Breast epithelium (tissue), 4 donors: Measurements from ENCODE around the gene CHRM3. TPM values are rescaled to one million over a fixed set of nuclear protein-coding genes. Genes with fewer than 3 reads are reported as not detected.
"Not testable (repeated sequence)": the region's sequence is repeated elsewhere in the genome, so short reads cannot be mapped to it uniquely, and the experiment has no call there.

ENCODE experiments used
- DNase-seq, 2 donors: peaks; one replicate each; pipeline ENCODE4 v3.0.0-alpha.2; 2019; ENCODE audit warnings: low spot score in 2 of 2
- H3K27ac ChIP-seq, 2 donors: fragments of 200-600 bp; sonication (generic) in 1 of 2; one replicate each; pipeline ENCODE4 v1.5.1; 2016 to 2019; ENCODE audit warnings: mild to moderate bottlenecking in 1 of 2
- H3K27me3 ChIP-seq, 2 donors: fragments of 200-600 bp; sonication (generic) in 1 of 2; one replicate each; pipeline versions ENCODE4 v1.5.1 to v1.6.0; 2017 to 2019; ENCODE audit warnings: control low read depth in 1 of 2, mild to moderate bottlenecking in 1 of 2
- H3K36me3 ChIP-seq: fragments of 200-600 bp; one replicate; pipeline ENCODE4 v1.5.1; 2019
- H3K4me1 ChIP-seq, 2 donors: fragments of 200-600 bp; sonication (generic); one replicate each; pipeline ENCODE4 v1.5.1; 2016 to 2019; ENCODE audit warnings: control low read depth in 1 of 2
- H3K4me3 ChIP-seq, 3 donors: fragments of 200-600 bp; sonication (generic); 1 replicate in 2 of 3; 2 replicates in 1 of 3; pipeline ENCODE4 v1.5.1; 2016 to 2019; ENCODE audit warnings: mild to moderate bottlenecking in 3 of 3, moderate library complexity in 2 of 3
- H3K9me3 ChIP-seq, 2 donors: fragments of 200-600 bp; sonication (generic) in 1 of 2; one replicate each; pipeline ENCODE4 v1.5.1; 2016 to 2019; ENCODE audit warnings: control low read depth in 1 of 2
- CTCF ChIP-seq, 3 donors: fragments of 450-650 bp; IDR thresholded peaks; one replicate each; pipeline ENCODE4 v1.5.1; 2016 to 2017; ENCODE audit warnings: antibody characterized with exemption in 3 of 3, mild to moderate bottlenecking in 3 of 3, moderate library complexity in 3 of 3
- POLR2A ChIP-seq: fragments of 450-650 bp; IDR thresholded peaks from one replicate; pipeline ENCODE4 v1.6.1; 2016; ENCODE audit warnings: antibody characterized with exemption, mild to moderate bottlenecking, moderate library complexity
- POLR2AphosphoS5 ChIP-seq, 3 donors: sonication (generic); formaldehyde crosslinking; IDR thresholded peaks; one replicate each; pipeline ENCODE4 v1.6.1; 2017; ENCODE audit warnings: antibody characterized with exemption in 3 of 3
- intact Hi-C: fragments of 100-400 bp; cut with DNase I; formaldehyde crosslinking; loops from one replicate; pipeline ENCODE4 v1.15.1; 2023; ENCODE audit warnings: low total_unique reads
- total RNA-seq, 3 donors: library from RNA; depleted of rRNA; stranded (reverse); fragments of >200 nt; gene quantifications; one replicate each; pipeline ENCODE4 v1.1.0, GENCODE V29; 2016

Gene CHRM3
- total RNA-seq, 3 donors from 2014 or later: 1.6 to 4.8 (median 4.6) TPM

- intact Hi-C loops: no loop called here
- H3K27ac ChIP-seq: no peak overlapping the region
- no peak overlapping the region for H3K4me3 ChIP-seq
- no peaks in the 10 kb centered on the region for H3K4me1 ChIP-seq
- H3K9me3 ChIP-seq: no peaks in the 10 kb centered on the region
- H3K27me3 ChIP-seq: no peaks in the 10 kb centered on the region
- no peaks in the 10 kb centered on the region for H3K36me3 ChIP-seq
- no peak for DNase-seq
- TF ChIP-seq POLR2AphosphoS5 (IDR thresholded peaks at IDR 0.05): no peak
- TF ChIP-seq CTCF (IDR thresholded peaks at IDR 0.05): no peak
- TF ChIP-seq POLR2A: no peak
Measured at GRCh38 chr1:239363930-239364329, 22.4 kb upstream of the CHRM3 start.

- H3K27me3 ChIP-seq: no peaks in the 10 kb centered on the region
Measured at GRCh38 chr1:239367196-239367810, 19.1 kb upstream of the CHRM3 start.

GRCh38 chr1:239368436-239369109, 17.8 kb upstream of the CHRM3 start:
- Histone ChIP-seq H3K27me3 (no peaks in the 10 kb centered on the region), H3K9me3 (no peaks in the 10 kb centered on the region), H3K4me1 (no peaks in the 10 kb centered on the region), H3K27ac (no peak overlapping the region), H3K4me3 (no peak overlapping the region), H3K36me3 (no peaks in the 10 kb centered on the region)
- no peak for DNase-seq
- intact Hi-C loops: no loop called here
- TF ChIP-seq POLR2AphosphoS5 (IDR thresholded peaks at IDR 0.05) (no peak), CTCF (IDR thresholded peaks at IDR 0.05) (no peak), POLR2A (no peak)

More at GRCh38 chr1:239367196-239367810, 19.1 kb upstream of the CHRM3 start:
- H3K4me3 ChIP-seq: no peak overlapping the region
- H3K36me3 ChIP-seq: no peaks in the 10 kb centered on the region
- H3K4me1 ChIP-seq: no peaks in the 10 kb centered on the region
- no peak for DNase-seq
- H3K9me3 ChIP-seq: no peaks in the 10 kb centered on the region
- H3K27ac ChIP-seq: no peak overlapping the region
- TF ChIP-seq POLR2A: no peak
- no peak for TF ChIP-seq POLR2AphosphoS5 (IDR thresholded peaks at IDR 0.05)
- no peak for TF ChIP-seq CTCF (IDR thresholded peaks at IDR 0.05)
- intact Hi-C loops: no loop called here

GRCh38 chr1:239370869-239371268, 15.5 kb upstream of the CHRM3 start:
- H3K27ac ChIP-seq, H3K36me3 ChIP-seq, intact Hi-C loops, DNase-seq, H3K27me3 ChIP-seq, H3K4me1 ChIP-seq, H3K4me3 ChIP-seq, H3K9me3 ChIP-seq: not testable (repeated sequence)

- H3K9me3 ChIP-seq: no peaks in the 10 kb centered on the region
Measured at GRCh38 chr1:239382666-239383065, 3.7 kb upstream of the CHRM3 start.

GRCh38 chr1:239383714-239384113, 2.7 kb upstream of the CHRM3 start:
- no peak overlapping the region for H3K27ac ChIP-seq
- DNase-seq: no peak
- intact Hi-C loops: no loop called here
- peaks cover 0 to 24% of the 10 kb centered on the region in 2 donors for H3K27me3 ChIP-seq
- H3K4me3 ChIP-seq: no peak overlapping the region
- no peaks in the 10 kb centered on the region for H3K36me3 ChIP-seq
- H3K4me1 ChIP-seq: no peaks in the 10 kb centered on the region
- no peaks in the 10 kb centered on the region for H3K9me3 ChIP-seq
- TF ChIP-seq POLR2A (no peak), POLR2AphosphoS5 (IDR thresholded peaks at IDR 0.05) (no peak), CTCF (IDR thresholded peaks at IDR 0.05) (no peak)

More at GRCh38 chr1:239382666-239383065, 3.7 kb upstream of the CHRM3 start:
- H3K27ac ChIP-seq: no peak overlapping the region
- no peaks in the 10 kb centered on the region for H3K36me3 ChIP-seq
- intact Hi-C loops: no loop called here
- H3K4me1 ChIP-seq: no peaks in the 10 kb centered on the region
- H3K4me3 ChIP-seq: no peak overlapping the region
- DNase-seq: no peak
- no peak for TF ChIP-seq POLR2A
- peaks cover 0 to 14% of the 10 kb centered on the region in 2 donors for H3K27me3 ChIP-seq
